K562 (cell line): ENCODE results near the gene TSPOAP1. TPM values are rescaled to one million over a fixed set of nuclear protein-coding genes. Genes with fewer than 3 reads are reported as not detected.

Experiments used
- ATAC-seq: fragments of 200-7000 bp; cut with Tn5 transposase; 3 replicates; pipeline ENCODE4 v1.9.1; 2020; ENCODE audit warnings: moderate library complexity
- BruUV-seq: library from RNA; stranded (reverse); fragments of 400-500 nt; replicated peaks from 2 replicates; lab custom pipeline; 2021; lab: Mats Ljungman, UMichigan
- CTCF ChIA-PET: fragments of 300-600 bp; formaldehyde crosslinking; extraction: SDS; loops from one replicate; lab custom pipeline; 2021; ENCODE audit warnings: low intra/inter-chr PET ratio; lab: Yijun Ruan, JAX
- POLR2A ChIA-PET: fragments of 300-600, 350-650 bp; sonication (Branson Sonifier 250); formaldehyde crosslinking; extraction: SDS; loops from one replicate; lab custom pipeline; 2021; ENCODE audit warnings: antibody characterized with exemption, inconsistent platforms; lab: Yijun Ruan, JAX
- DNase-seq, 4 experiments: peaks; one replicate each; pipeline versions ENCODE4 v3.0.0 to v3.0.0-alpha.2; 2011 to 2018; ENCODE audit warnings: low spot score in 3 of 4, mixed read lengths in 3 of 4; ENCODE audit errors: extremely low read depth in 1 of 4
- FAIRE-seq: peaks from 2 replicates; lab custom pipeline; 2011; peaks lifted over from hg19 to GRCh38; lab: Jason Lieb, UNC
- H2AFZ ChIP-seq: 2 replicates; pipeline ENCODE4 v1.6.0; 2011; ENCODE audit warnings: low read depth, low read length, control low read depth, inconsistent platforms
- H3K27ac ChIP-seq: fragments of 200-600 bp; 3 replicates; pipeline ENCODE4 v1.8.0; 2011; ENCODE audit warnings: low read depth, mild to moderate bottlenecking, control low read depth, inconsistent platforms, low read length, moderate library complexity, mixed read lengths; ENCODE audit errors: extremely low read depth
- H3K27me3 ChIP-seq, 2 experiments: fragments of 300-600 bp in 1 of 2; 2 replicates in 1 of 2; 3 replicates in 1 of 2; pipeline versions ENCODE4 v1.6.0 to v1.8.0; 2011; ENCODE audit warnings: inconsistent platforms in 2 of 2, low read length in 2 of 2, mild to moderate bottlenecking in 1 of 2, mixed read lengths in 1 of 2, moderate library complexity in 1 of 2; ENCODE audit not compliant: control insufficient read depth in 2 of 2, insufficient read depth in 2 of 2
- H3K36me3 ChIP-seq: fragments of 300-600 bp; 3 replicates; pipeline ENCODE4 v1.8.0; 2011; ENCODE audit warnings: mild to moderate bottlenecking, low read length, inconsistent platforms; ENCODE audit not compliant: control insufficient read depth, insufficient read depth
- H3K4me1 ChIP-seq, 2 experiments: fragments of 200-600 bp in 1 of 2; replicated peaks in 1 of 2; 2 replicates in 1 of 2; 3 replicates in 1 of 2; pipeline versions ENCODE4 v1.5.1 to v1.8.0; 2011; ENCODE audit warnings: inconsistent platforms in 2 of 2, low read length in 2 of 2, mild to moderate bottlenecking in 1 of 2, mixed read lengths in 1 of 2, moderate library complexity in 1 of 2; ENCODE audit not compliant: control insufficient read depth in 2 of 2, insufficient read depth in 2 of 2
- H3K4me2 ChIP-seq: 2 replicates; pipeline ENCODE4 v1.6.1; 2011; ENCODE audit warnings: low read length, control low read depth, inconsistent platforms, mixed read lengths; ENCODE audit not compliant: insufficient read depth
- H3K4me3 ChIP-seq: fragments of 200-600 bp; sonication (generic), shearing (Covaris generic); 2 replicates; pipeline ENCODE4 v1.5.1; 2016; ENCODE audit warnings: control low read depth, inconsistent platforms
- H3K79me2 ChIP-seq: fragments of 200-600 bp; 3 replicates; pipeline ENCODE4 v1.8.0; 2011; ENCODE audit warnings: low read length, inconsistent platforms; ENCODE audit not compliant: control insufficient read depth, insufficient read depth
- H3K9ac ChIP-seq, 2 experiments: 2 replicates each; pipeline versions ENCODE4 v1.6.0 to v1.6.1; 2011; ENCODE audit warnings: low read depth in 2 of 2, low read length in 2 of 2, control low read depth in 1 of 2, inconsistent platforms in 1 of 2, mild to moderate bottlenecking in 1 of 2, mixed read lengths in 1 of 2; ENCODE audit not compliant: insufficient read depth in 1 of 2
- H3K9me1 ChIP-seq: one replicate; pipeline ENCODE4 v1.6.0; 2011; ENCODE audit warnings: inconsistent platforms, mild to moderate bottlenecking, low read length, moderate library complexity; ENCODE audit not compliant: control insufficient read depth, insufficient read depth
- H3K9me3 ChIP-seq: replicated peaks from 2 replicates; pipeline ENCODE4 v1.5.1; 2011; ENCODE audit warnings: low read depth, low read length, inconsistent platforms; ENCODE audit not compliant: control insufficient read depth, insufficient read depth
- H4K20me1 ChIP-seq: replicated peaks from 2 replicates; pipeline ENCODE4 v1.6.1; 2011; ENCODE audit warnings: low read length, inconsistent platforms, mixed read lengths; ENCODE audit not compliant: control insufficient read depth, insufficient read depth
- DIDO1 ChIP-seq: fragments of 450-650 bp; IDR thresholded peaks from 2 replicates; pipeline ENCODE4 v1.6.1; 2016; ENCODE audit warnings: low read depth, missing biosample characterization, missing genetic modification characterization
- ETS2 ChIP-seq: IDR thresholded peaks from 2 replicates; pipeline ENCODE4 v1.6.1; 2016; ENCODE audit warnings: borderline replicate concordance, missing genetic modification characterization, mild to moderate bottlenecking, moderate library complexity, missing compliant biosample characterization; ENCODE audit not compliant: poor library complexity, severe bottlenecking
- MYBL2 ChIP-seq, 2 experiments: fragments of 450-650 bp in 1 of 2; sonication (generic) in 1 of 2; formaldehyde crosslinking in 1 of 2; IDR thresholded peaks; 2 replicates each; pipeline versions ENCODE4 v1.6.1 to v1.8.1; 2017 to 2022; ENCODE audit warnings: borderline replicate concordance in 1 of 2, inconsistent platforms in 1 of 2, low read depth in 1 of 2, mild to moderate bottlenecking in 1 of 2, missing genetic modification reagents in 1 of 2, moderate library complexity in 1 of 2
- PHTF2 ChIP-seq: fragments of 250-450 bp; sonication (Bioruptor Pico); IDR thresholded peaks from 2 replicates; pipeline ENCODE4 v1.5.0; 2021; ENCODE audit warnings: mild to moderate bottlenecking
- THAP7 ChIP-seq: fragments of 250-450 bp; sonication (Bioruptor Pico); IDR thresholded peaks from 2 replicates; pipeline ENCODE4 v1.5.0; 2021
- WGBS: fragments of 100-300 bp; shearing (Covaris generic); methylation state at CpG from one replicate; pipeline ENCODE4 v1.1.6; 2016; ENCODE audit warnings: low coverage, mixed read lengths; ENCODE audit not compliant: insufficient coverage; ENCODE audit errors: missing lambda C conversion rate; 5-methylcytosine and 5-hydroxymethylcytosine counted together
- in situ Hi-C: fragments of 300-500 bp; cut with MboI; formaldehyde crosslinking; loops from 4 replicates; pipeline ENCODE4 v1.15.0; 2018; ENCODE audit warnings: inconsistent platforms, mixed read lengths
- intact Hi-C: fragments of 100-400 bp; cut with micrococcal nuclease; formaldehyde crosslinking; loops from 2 replicates; pipeline ENCODE4 v1.14.2; 2022
- polyA plus RNA-seq, 8 experiments: library from polyadenylated mRNA; depleted of rRNA in 4 of 8; stranded (reverse) in 5 of 8; unstranded in 3 of 8; fragments of >200 nt; fragmentation: Nextera tagmentation in 2 of 8; fragmentation: Illumina TruSeq in 1 of 8; extraction: Ambion mirVana in 2 of 8; extraction: Trizol in 1 of 8; gene quantifications; 2 replicates each; pipeline versions ENCODE4 v1.2.1 to v1.2.3, GENCODE V29; 2011 to 2014; ENCODE audit warnings: inconsistent platforms in 1 of 8, missing spikeins in 1 of 8
- total RNA-seq, 7 experiments: library from RNA; depleted of rRNA in 6 of 7; stranded (reverse); fragments of >200 nt in 6 of 7; fragmentation: Illumina TruSeq in 2 of 7; extraction: Trizol in 2 of 7; gene quantifications; 2 replicates each; pipeline versions ENCODE4 v1.2.1 to v1.2.3, GENCODE V29; 2011 to 2021; ENCODE audit warnings: low replicate concordance in 1 of 7

TSPOAP1 gene
- total and polyA plus RNA-seq, 9 of the 15 experiments (the other 6 are each of a cell fraction or from before 2014, with no cell fraction given): 0.87 to 3.9 (median 1.8) TPM; not detected in 2

GRCh38 chr17:58348038-58348437, 19.4 kb upstream of the TSPOAP1 start (continued):
- TF ChIP-seq THAP7 (no peak), MYBL2 (IDR thresholded peaks at IDR 0.05; ENCODE audit: low read depth) (no peak), MYBL2 (CRISPR knock-in tag; IDR thresholded peaks at IDR 0.05; ENCODE audit: borderline replicate concordance) (no peak), PHTF2 (no peak), ETS2 (tag) (no peak)

DNA sequence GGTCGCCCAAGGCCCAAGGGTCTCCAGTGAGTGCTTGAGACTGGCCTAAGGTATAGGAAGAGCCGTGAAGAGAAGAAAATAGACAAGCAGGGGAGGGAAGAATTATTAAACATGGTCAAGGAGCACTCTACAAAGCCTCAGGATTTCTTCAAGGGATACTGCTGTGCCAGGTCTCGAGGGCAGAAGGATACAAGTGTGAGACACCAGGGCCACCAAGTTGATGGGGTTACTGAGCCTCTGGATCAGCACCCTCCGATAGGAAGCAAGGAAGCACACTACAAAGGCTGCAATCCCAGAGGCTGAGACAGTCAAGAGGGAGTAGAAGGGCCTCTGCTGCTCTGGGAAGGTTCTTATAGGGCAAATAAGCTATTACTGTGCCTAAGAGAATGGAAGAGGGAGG, 16.9 kb upstream of the TSPOAP1 start:
- no peak overlapping the region for H3K9ac ChIP-seq
- no peaks in the 10 kb centered on the region for H4K20me1 ChIP-seq
- ATAC-seq (no peak), FAIRE-seq (no peak), DNase-seq (no peak)
- no peaks in the 10 kb centered on the region for H3K9me3 ChIP-seq
- ChIA-PET POLR2A (interaction anchor here (2.2 to 3.2 kb wide), 3 partner anchors 8 to 15 kb away, joined by 13 to 44 read pairs (median 22); no protein-coding TSS in a partner anchor), CTCF (no interaction called here)
- in situ Hi-C loops (no loop called here), intact Hi-C loops (no loop called here)
- peaks cover 3 to 6% of the 10 kb centered on the region in 2 experiments; a peak in 3 of 5 replicates for H3K4me1 ChIP-seq
- peaks cover 79% of the 10 kb centered on the region for H3K36me3 ChIP-seq
- WGBS: 66% methylated on average over 4 of the region's 4 CpGs
- no peak overlapping the region for H2AFZ ChIP-seq
- no peak for TF ChIP-seq DIDO1 (tag)
- H3K79me2 ChIP-seq: peaks cover 25% of the 10 kb centered on the region
- H3K27ac ChIP-seq: no peak overlapping the region
- BruUV-seq: no TSS peak
- no peaks in the 10 kb centered on the region for H3K27me3 ChIP-seq
- H3K4me3 ChIP-seq: no peak overlapping the region
- H3K4me2 ChIP-seq: no peak overlapping the region
- no peaks in the 10 kb centered on the region for H3K9me1 ChIP-seq
